SK-N-SH (cell line): ENCODE data around the gene USP15.

Source experiments
- CHD2 ChIP-seq: fragments of 150-350 bp; IDR thresholded peaks from 2 replicates; pipeline ENCODE4 v1.6.1; 2018; ENCODE audit warnings: low read length; ENCODE audit not compliant: partially characterized antibody
- CTCF ChIP-seq: fragments of 200-600 bp; sonication (generic); IDR thresholded peaks from 2 replicates; pipeline ENCODE4 v1.6.1; 2017; ENCODE audit warnings: antibody characterized with exemption, mild to moderate bottlenecking, moderate library complexity
- ELF1 ChIP-seq: IDR thresholded peaks from 2 replicates; pipeline ENCODE4 v1.4.0; 2012
- EP300 ChIP-seq, 2 experiments: IDR thresholded peaks; 2 replicates each; pipeline versions ENCODE4 v1.4.0 to v1.6.1; 2012; ENCODE audit warnings: borderline replicate concordance in 1 of 2, low read depth in 1 of 2, low read length in 1 of 2
- EZH2phosphoT487 ChIP-seq: fragments of 200-600 bp; sonication (generic); IDR thresholded peaks from 2 replicates; pipeline ENCODE4 v1.6.1; 2017; ENCODE audit warnings: low read depth, mixed run types, mild to moderate bottlenecking, antibody characterized with exemption, moderate library complexity, borderline replicate concordance
- FOSL2 ChIP-seq: IDR thresholded peaks from 2 replicates; pipeline ENCODE4 v1.4.0; 2012; ENCODE audit warnings: low read depth, mild to moderate bottlenecking, moderate library complexity, borderline replicate concordance
- JUND ChIP-seq: IDR thresholded peaks from 2 replicates; pipeline ENCODE4 v1.4.0; 2012
- NFIC ChIP-seq: IDR thresholded peaks from 2 replicates; pipeline ENCODE4 v1.4.0; 2012; ENCODE audit warnings: borderline replicate concordance
- RCOR1 ChIP-seq: fragments of 150-350 bp; IDR thresholded peaks from 2 replicates; pipeline ENCODE4 v1.6.1; 2017; ENCODE audit warnings: antibody characterized with exemption, low read length
- RXRA ChIP-seq: IDR thresholded peaks from 2 replicates; pipeline ENCODE4 v1.4.0; 2012; ENCODE audit warnings: low read depth, mild to moderate bottlenecking, borderline replicate concordance
- TEAD4 ChIP-seq: IDR thresholded peaks from 2 replicates; pipeline ENCODE4 v1.4.0; 2012; ENCODE audit warnings: mild to moderate bottlenecking, borderline replicate concordance; ENCODE audit not compliant: insufficient read depth
- USF2 ChIP-seq: fragments of 150-350 bp; IDR thresholded peaks from 2 replicates; pipeline ENCODE4 v1.6.1; 2017; ENCODE audit warnings: antibody characterized with exemption, low read length, low read depth, borderline replicate concordance
- YY1 ChIP-seq: IDR thresholded peaks from 2 replicates; pipeline ENCODE4 v1.4.0; 2012; ENCODE audit warnings: low read depth, mild to moderate bottlenecking

GRCh38 chr12:62331306-62331705, 71.1 kb downstream of the USP15 start:
- TF ChIP-seq CHD2 (no peak), EP300 (IDR thresholded peaks at IDR 0.05; ENCODE audit: borderline replicate concordance in 1 of 2, low read depth in 1 of 2, low read length in 1 of 2) (no peak), CTCF (no peak), RCOR1 (no peak), RXRA (no peak), FOSL2 (no peak), EZH2phosphoT487 (no peak), YY1 (no peak), USF2 (no peak), JUND (no peak), TEAD4 (no peak), ELF1 (no peak), NFIC (no peak)
